CD4-positive, alpha-beta T cell (primary cell): ENCODE results near the gene FBXW12. TPM values are rescaled to one million over a fixed set of nuclear protein-coding genes. Genes with fewer than 3 reads are reported as not detected.
A peak's percentile ranks its signal among the peaks of the same experiment; 100 is the strongest.

Experiments used
- ATAC-seq: fragments of 200-7000 bp; cut with Tn5 transposase; one replicate; pipeline ENCODE4 v1.10.0; 2022; ENCODE audit warnings: mild to moderate bottlenecking; ENCODE audit not compliant: poor library complexity
- CTCF ChIA-PET: fragments of 350-600 bp; sonication (Branson Sonifier 250); formaldehyde crosslinking; loops from one replicate; lab custom pipeline; 2021; ENCODE audit warnings: antibody characterized with exemption, inconsistent platforms; lab: Charles Lee
- POLR2A ChIA-PET: fragments of 350-600 bp; sonication (Branson Sonifier 250); formaldehyde crosslinking; loops from one replicate; lab custom pipeline; 2021; ENCODE audit warnings: antibody characterized with exemption, inconsistent platforms; lab: Charles Lee
- DNase-seq, 14 experiments: peaks; one replicate each; pipeline ENCODE4 v3.0.0-alpha.2; 2013 to 2020; ENCODE audit warnings: mixed read lengths in 2 of 14
- H3K27ac ChIP-seq, 2 donors: one replicate each; pipeline versions ENCODE4 v1.5.1 to v1.7.0; 2013; ENCODE audit warnings: low read length in 2 of 2, low read depth in 1 of 2, mild to moderate bottlenecking in 1 of 2
- H3K27me3 ChIP-seq, 2 experiments: 1 replicate in 1 of 2; 2 replicates in 1 of 2; pipeline versions ENCODE4 v1.6.1 to v1.7.0; 2013; ENCODE audit warnings: low read length in 2 of 2, control low read depth in 1 of 2, mild to moderate bottlenecking in 1 of 2, moderate library complexity in 1 of 2; ENCODE audit not compliant: insufficient read depth in 2 of 2, control insufficient read depth in 1 of 2
- H3K36me3 ChIP-seq: one replicate; pipeline ENCODE4 v1.6.1; 2013; ENCODE audit warnings: low read length, control low read depth; ENCODE audit not compliant: insufficient read depth
- H3K4me1 ChIP-seq: one replicate; pipeline ENCODE4 v1.6.1; 2013; ENCODE audit warnings: low read length, control low read depth; ENCODE audit not compliant: insufficient read depth
- H3K4me3 ChIP-seq: one replicate; pipeline ENCODE4 v1.5.1; 2013; ENCODE audit warnings: mild to moderate bottlenecking, low read length, moderate library complexity
- H3K9me3 ChIP-seq, 2 experiments: 1 replicate in 1 of 2; 2 replicates in 1 of 2; pipeline versions ENCODE4 v1.6.1 to v1.7.0; 2013; ENCODE audit warnings: low read length in 2 of 2, mild to moderate bottlenecking in 2 of 2, control low read depth in 1 of 2, moderate library complexity in 1 of 2; ENCODE audit not compliant: control insufficient read depth in 1 of 2, insufficient read depth in 1 of 2
- H3K27ac Mint-ChIP-seq: one replicate; pipeline ENCODE4 v1.8.0; 2020; ENCODE audit warnings: mixed read lengths
- H3K27me3 Mint-ChIP-seq: one replicate; pipeline ENCODE4 v1.8.0; 2021; ENCODE audit warnings: mixed read lengths
- H3K36me3 Mint-ChIP-seq: one replicate; pipeline ENCODE4 v1.8.0; 2021; ENCODE audit warnings: low read depth, mixed read lengths
- H3K4me1 Mint-ChIP-seq: one replicate; pipeline ENCODE4 v1.8.0; 2021; ENCODE audit warnings: low read depth, mixed read lengths
- H3K4me3 Mint-ChIP-seq: one replicate; pipeline ENCODE4 v1.8.0; 2020; ENCODE audit warnings: mild to moderate bottlenecking, mixed read lengths
- H3K9me3 Mint-ChIP-seq: one replicate; pipeline ENCODE4 v1.8.0; 2020; ENCODE audit warnings: mixed read lengths
- CTCF ChIP-seq: fragments of 200-600 bp; IDR thresholded peaks from one replicate; pipeline ENCODE4 v1.8.0; 2022; ENCODE audit warnings: antibody characterized with exemption, mild to moderate bottlenecking
- intact Hi-C, 2 experiments: fragments of 100-400 bp; cut with DNase I in 1 of 2; cut with micrococcal nuclease in 1 of 2; formaldehyde crosslinking; loops; one replicate each; pipeline versions ENCODE4 v1.15.1 to v1.9.0; 2023 to 2025; cut with DNase I, micrococcal nuclease
- total RNA-seq, 174 experiments: library from RNA in 2 of 174; stranded (reverse) in 2 of 174; gene quantifications; one replicate each; pipeline ENCODE4 v1.2.3 and lab custom pipeline; 2021 to 2026

The FBXW12 gene
- total RNA-seq, 2 experiments from 2014 or later, result not detected

- Histone ChIP-seq H3K4me3 (no peak overlapping the region), H3K4me1 (peaks cover 38% of the 10 kb centered on the region), H3K9me3 (no peaks in the 10 kb centered on the region), H3K27ac (no peak overlapping the region), H3K36me3 (peaks cover 15% of the 10 kb centered on the region), H3K27me3 (no peaks in the 10 kb centered on the region)
- no peak for TF ChIP-seq CTCF
- intact Hi-C loops, result no loop called here
- peaks cover 18% of the 10 kb centered on the region for H3K4me1 Mint-ChIP-seq
- H3K9me3 Mint-ChIP-seq, result no peaks in the 10 kb centered on the region
- DNase-seq (no peak), ATAC-seq (no peak)
- ChIA-PET CTCF (interaction anchor here (0.5 to 1.2 kb wide), 3 partner anchors 21 to 75 kb away, joined by 3 read pairs; no protein-coding TSS in a partner anchor), POLR2A (no interaction called here)
- H3K36me3 Mint-ChIP-seq, result peaks cover 10% of the 10 kb centered on the region
- H3K27me3 Mint-ChIP-seq, result no peaks in the 10 kb centered on the region
- peak overlapping the region; percentile 38 for H3K4me3 Mint-ChIP-seq
- H3K27ac Mint-ChIP-seq, result no peak overlapping the region
Observed at GRCh38 chr3:48432411-48433371, 60.7 kb downstream of the FBXW12 start.

DNA sequence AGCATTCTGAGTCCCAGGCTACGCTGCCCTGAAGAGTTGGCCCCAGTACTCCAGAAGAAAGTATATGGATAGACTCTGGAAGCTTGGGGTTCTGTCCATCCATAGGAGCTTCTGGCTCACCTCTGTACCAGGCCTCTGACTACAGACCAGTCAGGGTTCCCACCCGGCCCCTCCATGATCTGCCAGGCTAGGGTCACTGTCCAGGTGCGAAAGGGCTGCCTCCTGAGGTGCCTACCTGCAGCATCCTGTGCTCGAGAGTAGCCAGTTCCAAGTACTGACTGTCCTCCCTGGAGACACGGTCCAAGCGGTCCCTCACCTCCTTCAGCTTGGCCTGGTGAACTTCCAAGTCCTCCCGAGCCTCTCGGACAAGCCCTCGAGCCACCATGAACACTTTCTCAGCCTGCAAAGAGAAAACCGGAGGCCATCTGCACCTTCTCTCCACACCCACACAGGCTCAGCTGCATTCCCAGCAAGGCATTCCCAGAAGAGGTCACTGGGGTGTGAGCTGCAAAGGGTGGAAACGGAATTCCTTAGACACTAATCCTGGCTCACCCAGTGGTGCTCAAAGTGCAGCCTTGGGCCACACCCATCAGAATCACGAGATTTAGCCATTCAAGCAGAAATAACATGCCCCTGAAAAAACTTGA is 61.6 kb downstream of the FBXW12 start:
- intact Hi-C loops, result no loop called here
- ATAC-seq, result no peak
- CTCF ChIA-PET, result interaction anchor here (1.0 to 1.2 kb wide), 2 partner anchors 33 to 74 kb away, joined by 3 to 4 read pairs; no protein-coding TSS in a partner anchor
- Histone ChIP-seq H3K36me3 (peaks cover 15% of the 10 kb centered on the region), H3K9me3 (no peaks in the 10 kb centered on the region), H3K4me1 (peaks cover 35% of the 10 kb centered on the region), H3K27ac (no peak overlapping the region), H3K27me3 (no peaks in the 10 kb centered on the region), H3K4me3 (no peak overlapping the region)
- no peak for DNase-seq
- TF ChIP-seq CTCF, result no peak
- peaks cover 25% of the 10 kb centered on the region for H3K4me1 Mint-ChIP-seq
- no peak overlapping the region for H3K4me3 Mint-ChIP-seq
- H3K27me3 Mint-ChIP-seq, result no peaks in the 10 kb centered on the region
- no peaks in the 10 kb centered on the region for H3K9me3 Mint-ChIP-seq
- peaks cover 10% of the 10 kb centered on the region for H3K36me3 Mint-ChIP-seq
- POLR2A ChIA-PET, result interaction anchor here (0.9 kb wide), 1 partner anchor 162 kb away, joined by 3 read pairs; no protein-coding TSS in a partner anchor
- H3K27ac Mint-ChIP-seq, result no peak overlapping the region

GRCh38 chr3:48434591-48435222 is 62.7 kb downstream of the FBXW12 start:
- no peaks in the 10 kb centered on the region for H3K27me3 ChIP-seq
- H3K27ac Mint-ChIP-seq, result no peak overlapping the region
- no peaks in the 10 kb centered on the region for H3K27me3 Mint-ChIP-seq
- H3K9me3 Mint-ChIP-seq, result no peaks in the 10 kb centered on the region
- H3K4me1 Mint-ChIP-seq, result peaks cover 29% of the 10 kb centered on the region
- H3K4me3 ChIP-seq, result no peak overlapping the region
- intact Hi-C loops, result loop anchor here (5.0 kb wide), 4 partner anchors 43 to 652 kb away; partner anchors contain the start of gene SMARCC1 (in 1 of the 2)
- H3K4me3 Mint-ChIP-seq, result no peak overlapping the region
- ATAC-seq, result no peak
- no peak overlapping the region for H3K27ac ChIP-seq
- peaks cover 15% of the 10 kb centered on the region for H3K36me3 ChIP-seq
- TF ChIP-seq CTCF, result no peak
- H3K36me3 Mint-ChIP-seq, result peaks cover 10% of the 10 kb centered on the region
- ChIA-PET CTCF (interaction anchor here (1.0 kb wide), 1 partner anchor 34 kb away, joined by 4 read pairs; no protein-coding TSS in a partner anchor), POLR2A (interaction anchor here (2.2 kb wide), 1 partner anchor 34 kb away, joined by 37 read pairs; no protein-coding TSS in a partner anchor)
- H3K4me1 ChIP-seq, result peaks cover 36% of the 10 kb centered on the region
- no peaks in the 10 kb centered on the region for H3K9me3 ChIP-seq
- DNase-seq, result peak in 4 of 14 experiments; percentile 24 to 49 (median 36)
